Breast epithelium (tissue), 3 donors: Measurements from ENCODE around the gene SEMA3G.

Experiments used
- POLR2A ChIP-seq: fragments of 450-650 bp; IDR thresholded peaks from one replicate; pipeline ENCODE4 v1.6.1; 2016; ENCODE audit warnings: antibody characterized with exemption, mild to moderate bottlenecking, moderate library complexity
- TF ChIP-seq, protein P1 (sequence below), 3 donors: fragments of 450-650 bp; IDR thresholded peaks; one replicate each; pipeline ENCODE4 v1.5.1; 2016 to 2017; ENCODE audit warnings: antibody characterized with exemption in 3 of 3, mild to moderate bottlenecking in 3 of 3, moderate library complexity in 3 of 3

DNA sequence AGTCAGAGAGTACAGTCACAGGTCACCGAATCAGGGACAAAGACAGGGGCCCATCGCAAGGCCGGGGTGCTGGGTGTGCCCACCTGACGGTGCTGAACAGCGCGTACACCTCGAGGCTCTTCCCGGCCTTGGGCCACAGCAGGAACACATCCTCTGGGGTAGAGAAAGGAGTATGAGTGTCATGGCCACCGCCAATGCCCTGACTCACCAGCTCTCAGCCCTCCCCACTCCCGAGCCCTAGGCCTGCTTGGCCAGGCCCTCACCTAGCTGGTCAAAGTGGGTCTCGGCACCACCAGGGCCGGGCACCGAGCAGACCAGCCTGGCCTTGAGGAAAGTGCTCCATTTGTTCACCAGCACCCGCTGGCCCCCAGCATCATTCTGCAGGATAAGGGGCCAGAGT is 4.2 kb downstream of the SEMA3G start:
- TF ChIP-seq, protein P1, sequence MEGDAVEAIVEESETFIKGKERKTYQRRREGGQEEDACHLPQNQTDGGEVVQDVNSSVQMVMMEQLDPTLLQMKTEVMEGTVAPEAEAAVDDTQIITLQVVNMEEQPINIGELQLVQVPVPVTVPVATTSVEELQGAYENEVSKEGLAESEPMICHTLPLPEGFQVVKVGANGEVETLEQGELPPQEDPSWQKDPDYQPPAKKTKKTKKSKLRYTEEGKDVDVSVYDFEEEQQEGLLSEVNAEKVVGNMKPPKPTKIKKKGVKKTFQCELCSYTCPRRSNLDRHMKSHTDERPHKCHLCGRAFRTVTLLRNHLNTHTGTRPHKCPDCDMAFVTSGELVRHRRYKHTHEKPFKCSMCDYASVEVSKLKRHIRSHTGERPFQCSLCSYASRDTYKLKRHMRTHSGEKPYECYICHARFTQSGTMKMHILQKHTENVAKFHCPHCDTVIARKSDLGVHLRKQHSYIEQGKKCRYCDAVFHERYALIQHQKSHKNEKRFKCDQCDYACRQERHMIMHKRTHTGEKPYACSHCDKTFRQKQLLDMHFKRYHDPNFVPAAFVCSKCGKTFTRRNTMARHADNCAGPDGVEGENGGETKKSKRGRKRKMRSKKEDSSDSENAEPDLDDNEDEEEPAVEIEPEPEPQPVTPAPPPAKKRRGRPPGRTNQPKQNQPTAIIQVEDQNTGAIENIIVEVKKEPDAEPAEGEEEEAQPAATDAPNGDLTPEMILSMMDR (IDR thresholded peaks at IDR 0.05) = no peak
- no peak for TF ChIP-seq POLR2A
